Measurements from ENCODE around the gene IGLL1.
"Not testable (repeated sequence)": the region's sequence is repeated elsewhere in the genome, so short reads cannot be mapped to it uniquely, and the experiment has no call there.

The IGLL1 gene

GRCh38 chr22:23562186-23562585 lies 17.9 kb downstream of the IGLL1 start:
- Histone ChIP-seq H3K27ac (ENCODE audit: low read length) (no peak overlapping the region), H3K9ac (ENCODE audit: low read length) (no peak overlapping the region), H2AFZ (ENCODE audit: low read length) (no peak overlapping the region), H3K27me3 (replicated peaks; ENCODE audit: insufficient read depth, low read length) (peaks cover 18% of the 10 kb centered on the region), H3K9me3 (replicated peaks; ENCODE audit: insufficient read depth, low read length) (no peaks in the 10 kb centered on the region), H3K36me3 (replicated peaks; ENCODE audit: insufficient read depth, low read length) (no peaks in the 10 kb centered on the region), H3F3A (ENCODE audit: insufficient read depth, low read length) (no peaks in the 10 kb centered on the region), H3K9me2 (replicated peaks; ENCODE audit: insufficient read depth, low read length) (no peaks in the 10 kb centered on the region), H4K20me1 (ENCODE audit: insufficient read depth, low read length) (no peaks in the 10 kb centered on the region), H3K79me2 (ENCODE audit: low read length) (no peaks in the 10 kb centered on the region), H3K4me3 (ENCODE audit: low read length) (no peak overlapping the region), H3K4me2 (ENCODE audit: low read depth, low read length) (no peak overlapping the region), H3K4me1 (ENCODE audit: low read length) (no peaks in the 10 kb centered on the region)
- TF ChIP-seq EZH2phosphoT487 (IDR thresholded peaks at IDR 0.05; ENCODE audit: low read length) (no peak), CTCF (IDR thresholded peaks at IDR 0.05; ENCODE audit: low read length) (no peak), EZH2 (optimal IDR thresholded peaks at IDR 0.05; ENCODE audit: low read depth, low read length) (no peak)
- no peak for DNase-seq

GRCh38 chr22:23561025-23561510 lies 19.0 kb downstream of the IGLL1 start:
- not testable (repeated sequence) for H3K4me2 ChIP-seq (ENCODE audit: low read depth, low read length); H3K36me3 ChIP-seq (replicated peaks; ENCODE audit: insufficient read depth, low read length); H3K4me3 ChIP-seq (ENCODE audit: low read length); H4K20me1 ChIP-seq (ENCODE audit: insufficient read depth, low read length); H3F3A ChIP-seq (ENCODE audit: insufficient read depth, low read length); H3K9me3 ChIP-seq (replicated peaks; ENCODE audit: insufficient read depth, low read length); H3K27ac ChIP-seq (ENCODE audit: low read length); H3K9me2 ChIP-seq (replicated peaks; ENCODE audit: insufficient read depth, low read length); H3K9ac ChIP-seq (ENCODE audit: low read length); DNase-seq; H2AFZ ChIP-seq (ENCODE audit: low read length); H3K79me2 ChIP-seq (ENCODE audit: low read length); H3K4me1 ChIP-seq (ENCODE audit: low read length)
- H3K27me3 ChIP-seq (replicated peaks; ENCODE audit: insufficient read depth, low read length) = peaks cover 12% of the 10 kb centered on the region

- not testable (repeated sequence) for H3K9ac ChIP-seq (ENCODE audit: low read length); H3K4me3 ChIP-seq (ENCODE audit: low read length); H3K4me1 ChIP-seq (ENCODE audit: low read length)
Observed at GRCh38 chr22:23560215-23560614, 19.9 kb downstream of the IGLL1 start.

GRCh38 chr22:23557467-23557866 lies 22.6 kb downstream of the IGLL1 start:
- no peak for DNase-seq

More at GRCh38 chr22:23560215-23560614, 19.9 kb downstream of the IGLL1 start:
- not testable (repeated sequence) for H3K27ac ChIP-seq (ENCODE audit: low read length); H3K79me2 ChIP-seq (ENCODE audit: low read length); H4K20me1 ChIP-seq (ENCODE audit: insufficient read depth, low read length); H3K4me2 ChIP-seq (ENCODE audit: low read depth, low read length); H3F3A ChIP-seq (ENCODE audit: insufficient read depth, low read length); H2AFZ ChIP-seq (ENCODE audit: low read length); H3K9me3 ChIP-seq (replicated peaks; ENCODE audit: insufficient read depth, low read length); DNase-seq; H3K9me2 ChIP-seq (replicated peaks; ENCODE audit: insufficient read depth, low read length); H3K36me3 ChIP-seq (replicated peaks; ENCODE audit: insufficient read depth, low read length)
- peaks cover 10% of the 10 kb centered on the region for H3K27me3 ChIP-seq (replicated peaks; ENCODE audit: insufficient read depth, low read length)

More at GRCh38 chr22:23557467-23557866, 22.6 kb downstream of the IGLL1 start:
- no peak for TF ChIP-seq CTCF (IDR thresholded peaks at IDR 0.05; ENCODE audit: low read length)
- no peak for TF ChIP-seq EZH2phosphoT487 (IDR thresholded peaks at IDR 0.05; ENCODE audit: low read length)
- no peak for TF ChIP-seq EZH2 (optimal IDR thresholded peaks at IDR 0.05; ENCODE audit: low read depth, low read length)
- Histone ChIP-seq H3K4me3 (ENCODE audit: low read length) (no peak overlapping the region), H3K9ac (ENCODE audit: low read length) (no peak overlapping the region), H3K79me2 (ENCODE audit: low read length) (no peaks in the 10 kb centered on the region), H2AFZ (ENCODE audit: low read length) (no peak overlapping the region), H3K4me2 (ENCODE audit: low read depth, low read length) (no peak overlapping the region), H3F3A (ENCODE audit: insufficient read depth, low read length) (no peaks in the 10 kb centered on the region), H3K27me3 (replicated peaks; ENCODE audit: insufficient read depth, low read length) (peaks cover 28% of the 10 kb centered on the region), H3K4me1 (ENCODE audit: low read length) (no peaks in the 10 kb centered on the region), H3K9me2 (replicated peaks; ENCODE audit: insufficient read depth, low read length) (no peaks in the 10 kb centered on the region), H3K36me3 (replicated peaks; ENCODE audit: insufficient read depth, low read length) (no peaks in the 10 kb centered on the region), H3K9me3 (replicated peaks; ENCODE audit: insufficient read depth, low read length) (no peaks in the 10 kb centered on the region), H4K20me1 (ENCODE audit: insufficient read depth, low read length) (no peaks in the 10 kb centered on the region), H3K27ac (ENCODE audit: low read length) (no peak overlapping the region)
